NK-92 treated with Interleukin-12 subunit alpha and Interleukin-12 subunit beta, amount 100 ng/mL, for 24 hours (cell line): Measurements from ENCODE around the gene ATG13.

Experiments used
- DNase-seq: peaks from one replicate; lab custom pipeline; 2025; lab: John Stamatoyannopoulos, UW

The ATG13 gene

DNA sequence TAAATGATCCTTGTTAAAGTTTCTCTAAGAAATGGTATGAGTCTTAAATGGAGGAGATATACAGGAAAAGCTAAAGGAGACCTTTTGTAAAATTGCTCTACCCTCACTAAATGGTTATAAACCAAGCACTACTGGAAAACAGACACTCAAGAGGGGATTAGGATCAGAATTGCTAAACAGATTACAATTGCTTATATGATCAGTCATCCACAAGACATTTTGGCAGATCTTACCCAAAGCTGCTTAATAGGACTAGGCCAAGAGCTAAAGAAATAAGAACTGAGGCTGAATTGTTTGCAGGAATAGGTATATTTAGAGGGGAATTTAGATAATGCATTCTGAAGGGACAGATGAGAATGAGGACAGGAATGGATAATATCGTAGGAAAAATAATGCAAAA lies 9.8 kb upstream of the ATG13 start:
- DNase-seq = no peak

DNA sequence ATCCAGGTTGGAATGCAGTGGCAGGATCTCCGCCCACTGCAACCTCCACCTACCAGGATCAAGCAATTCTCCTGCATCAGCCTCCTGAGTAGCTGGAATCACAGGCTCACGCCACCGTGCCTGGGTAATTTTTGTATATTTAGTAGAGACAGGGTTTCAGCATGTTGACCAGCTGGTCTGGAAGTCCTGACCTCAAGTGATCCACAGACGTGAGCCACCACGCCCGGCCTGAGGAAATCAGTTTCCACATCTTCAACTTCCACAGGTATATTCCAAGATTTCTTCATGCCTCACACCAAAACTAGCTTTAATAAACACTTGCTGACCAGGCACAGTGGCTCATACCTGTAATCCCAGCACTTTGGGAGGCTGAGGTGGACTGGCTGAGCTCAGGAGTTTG lies 8.0 kb upstream of the ATG13 start:
- DNase-seq = no peak

DNA sequence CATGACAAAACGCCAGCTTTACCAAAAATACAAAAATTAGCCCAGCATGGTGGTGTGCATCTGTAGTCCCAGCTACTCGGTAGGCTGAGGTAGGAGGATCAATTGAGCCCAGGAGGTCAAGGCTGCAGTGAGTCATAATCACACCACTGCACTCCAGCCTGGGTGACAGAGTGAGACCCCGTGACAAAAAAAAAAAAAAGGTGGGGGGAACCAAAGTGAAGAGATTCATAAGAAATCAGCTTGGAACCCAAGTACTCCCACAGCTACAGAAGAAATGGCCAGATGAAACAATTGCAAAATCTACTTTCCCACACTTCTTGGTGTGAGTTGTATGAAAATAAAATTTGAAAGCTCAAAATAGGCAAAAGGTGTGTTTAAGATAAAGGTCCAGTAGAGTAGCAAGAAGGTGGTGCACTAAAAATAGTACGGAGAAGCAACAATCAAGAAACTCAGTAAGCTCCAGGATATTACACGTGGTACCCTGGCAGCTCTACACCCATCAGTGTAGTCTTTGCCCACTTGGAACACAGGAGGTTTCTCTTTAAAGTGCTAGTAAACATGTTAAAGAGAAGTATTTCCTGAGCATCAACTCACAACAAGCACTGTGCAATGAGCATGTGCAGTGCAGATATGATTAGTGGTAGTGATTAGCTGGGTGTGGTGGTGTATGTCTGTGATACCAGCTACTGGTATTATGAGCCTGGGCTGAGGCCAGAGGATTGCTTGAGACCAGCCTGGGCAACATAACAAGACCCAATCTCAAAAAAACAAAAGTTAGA lies 5.6 kb upstream of the ATG13 start:
- DNase-seq = peak; percentile 14

DNA sequence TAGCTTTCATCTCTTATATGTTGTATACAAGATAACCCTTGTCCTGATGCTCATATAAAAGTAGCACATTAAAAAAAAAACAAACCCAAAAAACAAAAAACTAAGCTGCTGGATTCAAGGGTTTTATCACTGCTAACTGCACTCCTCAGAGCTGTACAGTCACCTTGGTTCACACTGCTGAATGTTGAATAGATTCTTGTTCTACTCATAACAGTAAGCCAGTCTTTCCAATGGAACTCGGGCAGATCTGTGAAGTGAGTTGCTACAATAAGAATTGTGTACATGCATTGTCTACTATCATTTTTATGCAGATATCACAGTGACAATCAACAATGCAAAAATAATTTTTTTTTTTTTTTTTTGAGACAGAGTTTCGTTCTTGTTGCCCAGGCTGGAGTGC lies 5.0 kb upstream of the ATG13 start:
- DNase-seq = no peak

DNA sequence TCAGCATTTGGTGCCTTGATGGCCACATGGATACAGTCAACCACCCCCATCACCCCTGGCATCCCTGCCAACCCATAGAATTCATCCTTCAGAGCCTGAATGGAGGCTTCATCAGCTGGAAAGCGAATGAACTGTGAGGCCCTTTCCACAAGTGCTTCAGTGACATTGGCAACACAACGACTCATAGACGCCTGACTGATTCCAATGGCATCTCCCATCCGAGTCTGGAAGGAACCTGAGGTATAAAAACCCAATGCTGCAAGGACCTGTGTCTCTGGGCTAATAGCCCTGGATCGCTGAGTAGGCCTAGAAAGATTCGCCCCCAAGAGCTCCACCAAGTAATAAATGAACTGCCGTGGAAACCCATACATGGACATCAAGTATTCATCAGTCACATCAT lies 1.6 kb upstream of the ATG13 start:
- DNase-seq = no peak

DNA sequence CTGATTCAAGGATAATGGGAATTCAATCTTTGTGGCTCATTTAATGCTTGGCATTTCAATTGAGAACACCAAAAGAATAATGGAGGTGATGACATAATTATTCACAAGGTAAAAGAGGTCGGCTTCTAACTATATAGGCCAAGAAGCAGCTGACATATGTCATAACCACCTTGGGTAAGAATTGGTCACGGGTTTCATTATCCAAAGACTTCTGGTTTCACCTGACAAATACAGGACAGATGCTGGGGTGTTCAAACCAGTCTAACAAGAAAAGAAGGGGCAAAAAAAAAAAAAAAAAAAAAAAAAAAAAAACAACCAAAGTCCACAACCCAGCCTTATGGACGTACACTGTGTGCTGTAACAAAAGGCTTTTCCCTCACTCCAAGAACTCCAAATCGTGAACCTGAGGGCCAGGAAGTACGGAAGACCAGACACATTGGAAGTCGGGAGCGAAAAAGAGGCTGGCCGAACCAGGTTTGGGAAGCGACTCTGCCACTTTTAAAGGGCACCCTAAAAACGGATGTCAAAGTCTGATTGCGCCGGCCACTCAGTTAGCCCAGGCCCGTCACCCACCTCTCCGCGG lies 711 bp upstream of the ATG13 start:
- no peak for DNase-seq

DNA sequence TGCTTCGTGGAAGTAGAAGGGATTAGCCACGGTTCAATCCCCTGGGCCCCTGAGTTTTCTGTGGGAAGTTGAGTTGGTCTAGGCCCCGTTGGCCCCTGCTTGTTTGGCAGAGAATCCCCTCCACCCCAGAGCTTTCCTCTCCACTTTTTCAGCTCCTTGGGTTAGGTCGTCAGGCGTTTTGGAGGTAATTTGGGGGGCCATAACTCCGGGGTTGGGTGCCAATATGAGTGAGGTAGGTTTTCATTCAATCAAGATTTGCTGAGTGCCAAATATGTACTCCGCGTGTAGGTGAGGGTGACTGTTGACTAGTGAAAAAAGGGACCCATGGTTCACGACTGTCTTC lies 590 bp downstream of the ATG13 start:
- DNase-seq = no peak

DNA sequence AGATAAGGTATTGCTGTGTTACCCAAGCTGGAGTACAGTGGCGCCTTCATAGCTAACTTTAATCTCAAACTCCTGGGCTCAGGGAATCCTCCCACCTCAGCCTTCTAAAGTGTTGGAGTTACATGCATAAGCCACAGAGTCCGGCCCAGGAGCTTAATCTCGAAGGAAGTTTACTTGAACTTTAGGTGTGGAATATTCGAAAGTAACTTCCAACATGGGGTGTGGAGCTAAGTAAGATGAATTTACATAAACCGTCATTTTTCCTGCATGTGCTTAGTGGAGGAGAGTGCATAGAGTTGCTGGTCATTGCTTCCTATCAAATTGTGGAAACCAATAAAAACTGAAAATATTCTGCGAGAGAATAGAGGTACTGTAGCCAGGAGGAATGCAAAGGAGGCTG lies 1.5 kb downstream of the ATG13 start:
- no peak for DNase-seq

DNA sequence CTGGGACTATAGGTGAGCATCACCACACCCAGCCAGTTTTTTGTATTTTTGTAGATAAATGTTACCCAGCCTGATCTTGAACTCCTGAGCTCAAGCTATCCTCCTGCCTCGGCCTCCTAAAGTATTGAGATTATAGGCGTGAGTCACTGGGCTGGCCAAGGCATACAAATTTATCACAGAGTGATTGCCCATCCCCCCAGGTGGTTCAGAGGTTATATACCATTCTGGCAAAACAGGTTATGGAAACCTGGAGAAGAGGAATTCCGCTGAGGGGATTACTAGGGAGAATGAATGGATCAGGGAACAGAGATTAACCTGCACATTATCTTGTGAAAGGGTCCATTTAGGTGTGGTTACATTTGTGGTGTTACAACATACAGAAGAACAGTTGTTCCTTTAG lies 8.1 kb downstream of the ATG13 start:
- no peak for DNase-seq

DNA sequence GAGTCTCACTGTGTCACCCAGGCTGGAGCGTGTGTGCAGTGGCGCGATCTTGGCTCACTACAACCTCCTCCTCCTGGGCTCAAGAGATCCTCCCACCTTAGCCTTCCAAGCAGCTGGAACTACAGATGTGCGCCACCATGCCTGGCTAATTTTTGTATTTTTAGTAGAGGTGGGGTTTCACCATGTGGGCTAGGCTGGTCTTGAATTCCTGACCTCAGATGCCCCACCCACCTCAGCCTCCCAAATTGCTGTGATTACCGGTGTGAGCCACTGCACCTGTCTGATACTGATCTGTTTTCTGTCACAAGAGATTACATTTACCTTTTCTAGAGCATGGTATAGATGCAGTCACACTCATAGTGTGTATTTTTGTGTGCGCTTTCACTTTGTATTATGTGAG lies 11.6 kb downstream of the ATG13 start:
- no peak for DNase-seq

DNA sequence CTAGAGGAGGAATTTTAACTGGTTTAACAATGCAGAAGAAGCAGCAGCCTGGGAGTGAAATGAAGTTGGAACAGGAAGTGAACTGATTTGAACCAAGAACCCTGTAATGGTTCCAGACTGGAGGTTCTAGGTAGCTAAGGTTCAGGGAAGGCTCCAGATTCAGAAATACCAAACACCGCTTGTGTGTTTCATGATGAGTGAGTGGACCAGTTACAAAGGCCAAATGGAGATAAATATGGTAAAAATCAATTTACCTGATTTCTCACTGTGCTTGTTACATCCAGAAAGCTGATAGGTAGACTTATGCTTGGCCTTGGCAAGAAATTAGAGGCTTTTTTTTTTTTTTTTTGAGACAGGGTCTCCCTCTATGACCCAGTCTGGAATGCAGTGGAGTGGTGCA lies 12.9 kb downstream of the ATG13 start:
- DNase-seq = no peak

DNA sequence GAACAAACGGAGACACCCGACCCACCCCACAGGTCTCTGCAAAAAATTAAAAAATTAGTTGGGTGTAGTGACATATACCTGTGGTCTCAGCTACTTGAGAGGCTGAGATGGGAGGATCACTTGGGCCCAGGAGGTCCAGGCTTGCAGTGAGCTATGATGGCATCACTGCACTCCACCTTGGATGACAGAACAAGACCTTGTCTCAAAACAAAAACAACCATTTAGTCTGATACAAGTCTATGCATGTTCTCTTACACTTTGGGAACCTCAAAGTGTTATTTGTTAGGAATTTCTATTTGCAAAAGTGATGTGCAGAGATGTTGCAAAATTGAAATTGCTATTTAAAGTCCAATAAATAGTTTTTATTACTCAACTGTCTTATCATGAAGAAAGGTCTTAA lies 14.3 kb downstream of the ATG13 start:
- no peak for DNase-seq

DNA sequence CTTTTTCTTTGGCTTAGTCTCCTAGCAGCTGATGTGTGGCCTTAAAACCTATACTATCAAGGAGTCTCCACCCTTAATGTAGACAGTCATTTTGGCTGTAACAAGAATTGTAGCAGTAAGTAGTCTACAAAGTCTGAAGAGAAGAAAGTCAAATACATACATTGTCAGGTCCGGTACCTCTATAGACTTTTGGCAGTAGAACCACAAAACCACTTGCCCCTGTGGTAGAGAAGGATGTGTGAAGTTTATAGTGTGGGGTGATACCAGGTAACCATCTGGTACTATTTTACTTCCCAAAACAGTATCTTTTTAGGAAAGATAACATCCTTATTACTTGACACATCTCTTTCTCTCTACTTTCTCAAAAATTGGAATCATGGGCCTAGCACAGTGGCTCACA lies 15.1 kb downstream of the ATG13 start:
- no peak for DNase-seq

DNA sequence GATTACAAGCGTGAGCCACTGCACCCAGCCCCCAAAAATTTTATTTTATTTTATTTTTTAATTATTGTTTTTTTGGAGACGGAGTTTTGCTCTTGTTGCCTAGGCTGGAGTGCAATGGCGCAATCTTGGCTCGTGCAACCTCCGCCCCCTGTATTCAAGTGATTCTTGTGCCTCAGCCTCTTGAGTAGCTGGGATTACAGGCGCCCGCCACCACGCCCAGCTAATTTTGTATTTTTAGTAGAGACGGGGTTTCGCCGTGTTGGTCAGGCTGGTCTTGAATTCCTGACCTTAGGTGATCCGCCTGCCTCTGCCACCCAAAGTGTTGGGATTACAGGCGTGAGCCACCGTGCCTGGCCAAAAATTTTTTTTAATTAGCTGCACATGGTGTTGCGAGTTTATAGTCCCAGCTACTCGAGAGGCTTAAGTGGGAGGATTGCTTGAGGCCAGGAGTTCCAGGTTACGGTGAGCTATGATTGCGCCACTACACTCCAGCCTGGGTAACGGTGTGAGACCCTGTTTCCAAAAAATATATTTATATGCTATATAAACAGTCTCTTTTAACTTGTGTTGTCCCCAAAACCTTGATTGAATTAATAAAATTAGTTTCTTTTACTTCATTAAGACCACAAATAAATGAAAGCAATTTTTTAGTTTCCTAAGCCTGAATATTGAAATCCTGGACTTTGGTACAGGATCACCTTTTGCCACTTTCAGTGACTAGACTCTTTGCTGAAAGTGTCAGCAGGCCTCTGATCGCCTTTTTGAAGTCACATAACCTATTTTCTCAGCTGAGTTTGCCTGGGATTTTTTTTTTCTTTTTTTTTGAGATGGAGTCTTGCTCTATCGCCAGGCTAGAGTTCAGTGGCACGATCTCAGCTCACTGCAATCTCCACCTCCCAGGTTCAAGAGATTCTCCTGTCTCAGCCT lies 16.2 kb downstream of the ATG13 start:
- DNase-seq = no peak

DNA sequence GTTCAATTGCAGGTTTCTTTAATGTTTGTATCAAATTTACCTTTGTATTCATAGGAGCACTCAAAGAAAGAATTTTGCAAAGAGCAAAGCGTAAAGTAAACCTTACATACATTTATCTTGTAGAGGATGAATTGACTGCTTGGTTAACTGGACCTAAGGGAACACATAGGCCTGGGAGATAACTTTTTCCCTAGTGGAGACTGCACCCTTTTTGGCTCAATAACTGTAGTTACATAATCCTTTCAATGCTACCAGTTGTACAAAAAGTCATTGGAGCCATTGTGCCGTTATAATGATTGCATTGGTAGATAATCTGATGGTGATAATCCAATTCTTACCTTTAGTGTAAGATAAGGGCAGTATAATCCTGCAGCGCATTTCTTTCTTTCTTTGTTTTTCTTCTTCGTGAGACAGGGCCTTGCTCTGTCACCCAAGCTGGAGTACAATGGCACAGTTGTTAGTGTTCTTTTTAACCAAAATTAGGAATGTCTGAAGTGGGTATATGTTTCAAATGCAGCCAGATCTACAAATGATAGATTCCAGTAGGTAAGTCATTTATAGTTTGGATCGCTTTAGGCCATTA lies 18.3 kb downstream of the ATG13 start:
- DNase-seq = no peak

DNA sequence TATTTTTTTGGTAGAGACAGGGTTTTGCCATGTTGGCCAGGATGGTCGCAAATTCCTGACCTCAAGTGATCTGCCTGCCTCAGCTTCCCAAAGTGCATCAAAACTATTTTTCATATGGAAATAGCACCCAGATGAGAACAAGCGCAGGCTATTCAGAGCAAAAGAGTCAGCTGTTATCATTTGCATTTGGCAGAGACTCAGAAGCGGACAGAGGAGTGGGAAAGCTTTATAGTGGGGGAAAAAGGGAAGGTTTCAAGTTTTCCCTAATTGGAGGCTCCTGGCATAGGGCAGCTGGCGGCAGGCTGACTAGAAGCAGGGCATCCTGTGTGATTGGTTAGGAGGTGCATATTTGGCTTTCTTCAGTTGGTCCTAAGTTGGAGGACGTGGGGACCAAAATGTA lies 20.2 kb downstream of the ATG13 start:
- DNase-seq = no peak

DNA sequence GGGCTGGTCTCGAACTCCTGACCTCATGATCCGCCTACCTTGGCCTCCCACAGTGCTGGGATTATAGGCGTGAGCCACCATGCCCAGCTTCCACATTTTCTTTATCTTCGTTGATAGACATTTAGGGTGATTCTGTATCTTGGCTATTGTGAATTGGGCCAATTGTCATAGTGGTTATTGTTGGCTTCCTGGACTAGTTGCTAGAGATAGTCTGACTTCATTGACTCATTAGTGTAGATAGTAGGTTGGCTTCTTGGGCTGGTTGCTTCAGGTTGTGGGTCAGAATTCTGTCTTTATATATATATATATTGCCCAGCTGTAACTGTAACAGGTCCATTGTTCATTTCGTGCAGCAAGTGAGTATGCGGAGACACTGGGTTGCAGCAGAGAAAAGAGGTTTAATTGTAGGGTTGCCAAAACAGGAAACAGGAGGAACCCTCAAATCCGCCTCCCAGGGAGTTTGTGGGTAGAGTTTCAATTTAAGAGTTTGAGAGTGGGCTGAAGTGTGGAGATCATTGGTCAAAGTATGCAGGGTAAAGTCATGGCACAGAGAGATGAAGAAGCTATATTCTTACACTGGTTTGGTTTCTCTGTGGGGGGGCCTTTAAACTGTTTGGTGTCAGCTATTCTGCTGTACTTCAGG lies 22.0 kb downstream of the ATG13 start:
- no peak for DNase-seq

DNA sequence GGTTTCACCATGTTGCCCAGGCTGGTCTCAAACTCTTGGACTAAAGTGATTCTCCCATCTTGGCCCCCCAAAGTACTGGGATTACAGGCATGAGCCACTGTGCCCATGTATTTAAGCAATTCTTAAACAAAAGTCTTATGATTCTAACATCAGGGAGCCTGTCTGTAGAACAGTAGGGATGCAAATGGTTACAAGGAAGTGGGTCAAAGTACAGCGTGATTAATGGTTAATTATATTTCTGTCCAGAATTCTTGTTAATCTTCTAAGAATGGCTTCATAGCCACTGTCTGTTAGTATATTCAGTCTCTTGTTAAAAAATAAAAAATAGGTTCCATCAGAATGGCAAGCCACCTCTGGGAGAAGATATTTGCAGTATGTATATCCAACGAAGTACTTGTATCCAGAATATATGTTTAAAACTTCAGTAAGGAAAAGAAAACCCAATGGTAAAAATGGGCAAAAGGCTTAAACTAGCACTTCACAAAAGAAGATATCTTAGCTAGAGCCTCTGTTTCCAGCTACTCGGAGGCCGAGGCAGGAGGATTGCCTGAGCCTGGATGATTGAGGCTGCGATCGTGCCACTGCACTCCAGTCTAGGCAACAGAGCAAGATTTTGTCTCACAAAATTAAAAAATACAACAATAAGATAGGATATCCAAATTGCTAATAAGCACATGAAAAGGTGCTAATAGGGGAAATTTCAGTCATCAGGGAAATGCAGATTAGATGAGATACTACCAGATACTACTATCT lies 22.9 kb downstream of the ATG13 start:
- no peak for DNase-seq

DNA sequence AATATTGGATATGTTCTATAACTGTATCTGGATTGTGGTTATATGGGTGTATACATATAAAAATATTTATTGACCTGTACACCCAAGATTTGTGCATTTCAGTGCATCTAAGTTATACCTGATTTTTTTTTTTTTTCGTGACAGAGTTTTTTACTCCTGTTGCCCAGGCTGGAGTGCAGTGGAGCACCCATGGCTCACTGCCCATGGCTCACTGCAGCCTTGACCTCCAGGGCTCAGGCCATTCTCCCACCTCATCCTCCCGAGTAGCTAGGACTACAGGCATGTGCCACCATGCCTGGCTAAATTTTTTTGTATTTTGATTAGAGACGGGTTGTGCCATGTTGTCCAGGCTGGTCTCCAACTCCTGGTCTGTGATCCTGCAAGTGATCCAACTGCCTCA lies 24.3 kb downstream of the ATG13 start:
- DNase-seq = no peak

DNA sequence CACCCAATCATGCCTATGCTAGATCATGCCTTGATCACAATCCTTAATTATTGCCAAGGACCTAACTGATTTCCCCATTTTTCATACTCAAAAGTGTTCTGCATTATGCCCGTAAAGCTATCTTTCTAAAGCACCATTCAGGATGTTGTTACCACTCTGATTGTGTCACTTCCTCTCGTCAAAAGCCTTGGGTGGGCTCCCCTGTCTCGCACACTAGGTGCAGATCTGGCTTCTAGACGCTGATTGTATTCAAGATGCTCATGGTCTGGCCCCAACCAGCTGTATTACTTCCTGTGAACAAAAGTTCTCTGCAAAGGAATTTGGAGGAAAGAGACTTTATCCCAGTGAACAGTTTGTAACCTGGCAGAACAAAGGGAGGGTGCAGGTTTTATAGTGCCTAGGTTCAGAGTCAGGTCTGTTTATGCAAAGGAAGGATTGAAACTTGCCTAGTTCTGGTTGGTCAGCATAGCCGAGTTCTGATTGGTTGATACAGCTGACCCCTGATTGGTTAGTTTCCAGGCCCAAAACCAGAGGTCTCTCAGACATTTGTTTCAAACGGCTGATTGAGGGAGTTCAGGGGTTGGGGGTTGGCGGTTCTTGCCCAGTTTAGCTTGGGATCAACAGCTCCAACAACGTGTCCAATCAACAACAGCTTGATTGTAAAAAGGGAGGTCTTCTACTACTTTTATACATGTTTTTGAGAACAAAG lies 25.4 kb downstream of the ATG13 start:
- no peak for DNase-seq

DNA sequence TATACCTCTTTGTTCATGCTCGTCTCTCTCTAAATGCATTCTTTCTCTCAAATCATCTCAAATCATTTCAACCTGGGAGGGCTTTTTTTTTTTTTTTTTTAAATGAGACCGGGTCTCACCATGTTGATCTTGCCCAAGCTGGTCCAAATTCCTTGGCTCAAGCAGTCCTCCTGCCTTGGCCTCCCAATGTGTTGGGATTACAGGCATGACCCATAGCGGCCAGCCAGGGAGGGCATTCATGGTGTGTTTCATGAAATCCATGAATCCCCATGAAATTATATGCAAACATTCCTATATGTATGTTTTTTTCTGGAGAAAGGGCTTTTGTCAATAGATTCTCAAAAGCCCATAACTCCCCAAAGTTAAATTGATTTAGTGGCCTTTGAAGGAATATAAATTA lies 26.2 kb downstream of the ATG13 start:
- no peak for DNase-seq
